ENCODE results near the gene KRTAP4-11.

Gene KRTAP4-11

DNA sequence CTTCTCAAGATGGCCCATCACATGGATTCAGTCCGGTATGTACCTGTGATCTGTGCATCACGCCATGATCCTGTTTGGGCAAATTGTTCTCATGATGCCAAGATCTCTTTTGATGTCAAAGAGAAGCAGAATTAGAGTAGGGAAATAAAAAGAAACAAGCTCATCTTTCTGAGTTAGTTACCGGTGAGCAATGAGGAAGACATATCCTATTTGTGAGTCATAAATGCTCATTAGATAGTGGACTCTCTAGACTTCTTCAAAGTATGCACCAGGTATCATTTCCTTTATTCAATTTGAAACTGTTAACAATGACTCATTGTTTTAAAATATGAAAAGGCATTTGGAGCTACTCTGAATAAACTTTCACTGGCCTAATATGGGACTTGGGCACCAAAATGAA is 13.8 kb upstream of the KRTAP4-11 start:
- no peak overlapping the region for H2AFZ ChIP-seq (ENCODE audit: low read length)

DNA sequence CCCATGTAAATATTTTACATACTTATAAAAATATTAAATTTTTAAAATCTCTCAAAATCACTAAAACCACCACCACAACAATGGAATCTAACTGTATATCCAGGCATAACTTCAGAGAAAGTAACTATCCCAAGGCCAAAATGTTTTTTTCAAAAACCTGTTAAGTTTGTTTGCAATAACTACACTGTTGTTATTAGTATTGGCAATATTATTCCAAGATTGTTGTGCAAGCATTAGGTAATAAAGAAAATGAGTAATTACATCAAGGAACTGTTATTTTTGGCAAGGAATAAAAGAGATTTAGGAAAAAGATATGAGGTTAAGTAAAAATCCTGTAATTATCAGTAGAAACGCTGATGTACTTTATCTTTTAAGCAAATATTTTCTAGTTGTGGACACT is 9.2 kb upstream of the KRTAP4-11 start:
- Histone ChIP-seq H3K4me3 (ENCODE audit: low read depth, low read length, poor library complexity, severe bottlenecking) (no peak overlapping the region), H4K20me1 (ENCODE audit: insufficient read depth, low read length) (no peaks in the 10 kb centered on the region), H3K9ac (ENCODE audit: low read length) (no peak overlapping the region), H3F3A (ENCODE audit: insufficient read depth, low read length) (no peaks in the 10 kb centered on the region), H3K4me1 (ENCODE audit: insufficient read depth, low read length, severe bottlenecking) (no peaks in the 10 kb centered on the region), H3K36me3 (ENCODE audit: insufficient read depth, low read length) (no peaks in the 10 kb centered on the region), H2AFZ (ENCODE audit: low read length) (no peak overlapping the region), H3K9me2 (ENCODE audit: low read depth, low read length) (no peaks in the 10 kb centered on the region), H3K4me2 (ENCODE audit: low read length) (no peak overlapping the region), H3K27ac (ENCODE audit: low read depth, low read length, poor library complexity, severe bottlenecking) (no peak overlapping the region), H3K9me3 (ENCODE audit: low read length) (no peaks in the 10 kb centered on the region), H3K27me3 (ENCODE audit: insufficient read depth, low read length) (no peaks in the 10 kb centered on the region), H3K79me2 (ENCODE audit: insufficient read depth, low read length) (no peaks in the 10 kb centered on the region)
- no peak for TF ChIP-seq EZH2 (IDR thresholded peaks at IDR 0.05; ENCODE audit: borderline replicate concordance, low read length)
- TF ChIP-seq CTCF (IDR thresholded peaks at IDR 0.05; ENCODE audit: low read length) = no peak

More for the DNA sequence above, 13.8 kb upstream of the KRTAP4-11 start:
- TF ChIP-seq EZH2 (IDR thresholded peaks at IDR 0.05; ENCODE audit: borderline replicate concordance, low read length) = no peak
- TF ChIP-seq CTCF (IDR thresholded peaks at IDR 0.05; ENCODE audit: low read length) = no peak
- Histone ChIP-seq H3K36me3 (ENCODE audit: insufficient read depth, low read length) (no peaks in the 10 kb centered on the region), H4K20me1 (ENCODE audit: insufficient read depth, low read length) (no peaks in the 10 kb centered on the region), H3K4me2 (ENCODE audit: low read length) (no peak overlapping the region), H3K79me2 (ENCODE audit: insufficient read depth, low read length) (no peaks in the 10 kb centered on the region), H3K4me1 (ENCODE audit: insufficient read depth, low read length, severe bottlenecking) (no peaks in the 10 kb centered on the region), H3K9me2 (ENCODE audit: low read depth, low read length) (no peaks in the 10 kb centered on the region), H3K4me3 (ENCODE audit: low read depth, low read length, poor library complexity, severe bottlenecking) (no peak overlapping the region), H3K9ac (ENCODE audit: low read length) (no peak overlapping the region), H3K27ac (ENCODE audit: low read depth, low read length, poor library complexity, severe bottlenecking) (no peak overlapping the region), H3K27me3 (ENCODE audit: insufficient read depth, low read length) (no peaks in the 10 kb centered on the region), H3F3A (ENCODE audit: insufficient read depth, low read length) (no peaks in the 10 kb centered on the region), H3K9me3 (ENCODE audit: low read length) (no peaks in the 10 kb centered on the region)

DNA sequence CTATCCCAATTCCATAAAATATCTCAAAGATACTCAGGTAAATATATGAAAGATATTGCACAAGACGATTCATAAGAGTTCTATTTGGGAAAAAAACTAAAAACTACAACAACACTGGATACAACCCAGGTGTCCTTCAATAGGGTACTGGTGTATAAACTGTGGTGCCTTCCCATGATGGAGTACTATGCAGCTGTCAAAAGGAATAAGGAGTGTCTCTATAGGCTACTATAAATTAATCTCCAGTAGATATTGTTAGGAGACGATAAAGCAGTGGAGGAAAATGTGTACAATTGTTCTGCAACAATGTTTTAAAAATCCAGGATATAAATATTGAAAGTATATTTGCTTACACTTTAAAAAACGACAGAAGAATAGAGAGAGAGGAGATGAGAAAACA is 8.2 kb upstream of the KRTAP4-11 start:
- H3K36me3 ChIP-seq (ENCODE audit: insufficient read depth, low read length) = no peaks in the 10 kb centered on the region
- H3K4me1 ChIP-seq (ENCODE audit: insufficient read depth, low read length, severe bottlenecking) = no peaks in the 10 kb centered on the region
- TF ChIP-seq EZH2 (IDR thresholded peaks at IDR 0.05; ENCODE audit: borderline replicate concordance, low read length) = no peak
- no peak for TF ChIP-seq CTCF (IDR thresholded peaks at IDR 0.05; ENCODE audit: low read length)
- no peaks in the 10 kb centered on the region for H3K9me3 ChIP-seq (ENCODE audit: low read length)
- no peaks in the 10 kb centered on the region for H4K20me1 ChIP-seq (ENCODE audit: insufficient read depth, low read length)
- H3K27ac ChIP-seq (ENCODE audit: low read depth, low read length, poor library complexity, severe bottlenecking) = no peak overlapping the region
- no peaks in the 10 kb centered on the region for H3K9me2 ChIP-seq (ENCODE audit: low read depth, low read length)
- no peak overlapping the region for H3K9ac ChIP-seq (ENCODE audit: low read length)
- H2AFZ ChIP-seq (ENCODE audit: low read length) = no peak overlapping the region
- no peaks in the 10 kb centered on the region for H3K79me2 ChIP-seq (ENCODE audit: insufficient read depth, low read length)
- no peaks in the 10 kb centered on the region for H3K27me3 ChIP-seq (ENCODE audit: insufficient read depth, low read length)
- H3K4me2 ChIP-seq (ENCODE audit: low read length) = no peak overlapping the region
- H3K4me3 ChIP-seq (ENCODE audit: low read depth, low read length, poor library complexity, severe bottlenecking) = no peak overlapping the region
- H3F3A ChIP-seq (ENCODE audit: insufficient read depth, low read length) = no peaks in the 10 kb centered on the region

Measured in OCI-LY1 (cell line).